H1 (cell line): ENCODE results near the gene KAT14. TPM values are rescaled to one million over a fixed set of nuclear protein-coding genes. Genes with fewer than 3 reads are reported as not detected.
A peak's percentile ranks its signal among the peaks of the same experiment; 100 is the strongest.

Source experiments
- CTCF ChIA-PET: fragments of 300-600 bp; sonication (Branson Sonifier 250); formaldehyde crosslinking; loops from one replicate; lab custom pipeline; 2021; ENCODE audit not compliant: partially characterized antibody; lab: Charles Lee
- POLR2A ChIA-PET: fragments of 300-600 bp; sonication (Branson Sonifier 250); formaldehyde crosslinking; loops from one replicate; lab custom pipeline; 2021; ENCODE audit warnings: inconsistent platforms; ENCODE audit not compliant: partially characterized antibody; lab: Charles Lee
- DNase-seq, 2 experiments: peaks; one replicate each; pipeline versions ENCODE4 v3.0.0 to v3.0.0-alpha.2; 2010 to 2022; ENCODE audit warnings: low spot score in 2 of 2, low read depth in 1 of 2, mixed read lengths in 1 of 2
- FAIRE-seq: peaks from 2 replicates; lab custom pipeline; 2011; peaks lifted over from hg19 to GRCh38; lab: Jason Lieb, UNC
- H2AFZ ChIP-seq: 2 replicates; pipeline ENCODE4 v1.8.1; 2012; ENCODE audit warnings: low read length, inconsistent platforms
- H2AK5ac ChIP-seq: 2 replicates; pipeline ENCODE4 v1.6.1; 2013; ENCODE audit warnings: low read depth, low read length
- H2BK120ac ChIP-seq: replicated peaks from 2 replicates; pipeline ENCODE3; 2013; ENCODE audit warnings: low read depth, low read length, inconsistent platforms
- H2BK12ac ChIP-seq: 2 replicates; pipeline ENCODE4 v1.6.1; 2013; ENCODE audit warnings: low read depth, low read length
- H2BK15ac ChIP-seq: 2 replicates; pipeline ENCODE4 v1.6.1; 2013; ENCODE audit warnings: low read length
- H2BK20ac ChIP-seq: 2 replicates; pipeline ENCODE4 v1.6.1; 2013; ENCODE audit warnings: low read length
- H2BK5ac ChIP-seq: 2 replicates; pipeline ENCODE4 v1.6.1; 2013; ENCODE audit warnings: low read depth, low read length
- H3K14ac ChIP-seq: 2 replicates; pipeline ENCODE4 v1.6.1; 2013; ENCODE audit warnings: inconsistent platforms; ENCODE audit not compliant: insufficient read length
- H3K18ac ChIP-seq: 2 replicates; pipeline ENCODE4 v1.6.1; 2013; ENCODE audit warnings: low read length; ENCODE audit errors: extremely low read depth
- H3K23ac ChIP-seq: 2 replicates; pipeline ENCODE4 v1.6.1; 2013; ENCODE audit warnings: inconsistent platforms; ENCODE audit not compliant: insufficient read length
- H3K23me2 ChIP-seq: 2 replicates; pipeline ENCODE4 v1.6.1; 2013; ENCODE audit warnings: low read depth, low read length
- H3K27ac ChIP-seq: 2 replicates; pipeline ENCODE4 v1.6.1; 2011; ENCODE audit warnings: low read depth, low read length, inconsistent platforms
- H3K27me3 ChIP-seq, 4 experiments: replicated peaks in 1 of 4; 1 replicate in 1 of 4; 2 replicates in 3 of 4; pipeline versions ENCODE4 v1.6.1 to v1.8.1; 2011 to 2013; ENCODE audit warnings: low read length in 3 of 4, mild to moderate bottlenecking in 3 of 4, inconsistent platforms in 2 of 4, mixed read lengths in 2 of 4, moderate library complexity in 1 of 4; ENCODE audit not compliant: control insufficient read depth in 3 of 4, insufficient read depth in 3 of 4; ENCODE audit errors: extremely low read depth in 1 of 4
- H3K36me3 ChIP-seq, 4 experiments: 2 replicates each; pipeline versions ENCODE4 v1.6.1 to v1.8.1; 2011 to 2013; ENCODE audit warnings: mild to moderate bottlenecking in 4 of 4, low read length in 3 of 4, moderate library complexity in 2 of 4, control low read depth in 1 of 4, inconsistent platforms in 1 of 4; ENCODE audit not compliant: insufficient read depth in 4 of 4, control insufficient read depth in 2 of 4
- H3K4ac ChIP-seq: replicated peaks from 2 replicates; pipeline ENCODE3; 2013; ENCODE audit warnings: low read length, low read depth, mixed read lengths, inconsistent platforms; ENCODE audit not compliant: insufficient read length
- H3K4me1 ChIP-seq, 4 experiments: replicated peaks in 1 of 4; 1 replicate in 1 of 4; 2 replicates in 3 of 4; pipeline versions ENCODE4 v1.6.1 to v1.8.1; 2011 to 2013; ENCODE audit warnings: low read length in 3 of 4, inconsistent platforms in 2 of 4, mixed read lengths in 1 of 4; ENCODE audit not compliant: insufficient read depth in 4 of 4, control insufficient read depth in 3 of 4
- H3K4me2 ChIP-seq, 2 experiments: 2 replicates each; pipeline versions ENCODE4 v1.6.1 to v1.8.1; 2011 to 2013; ENCODE audit warnings: low read depth in 2 of 2, low read length in 2 of 2, control low read depth in 1 of 2, inconsistent platforms in 1 of 2, mild to moderate bottlenecking in 1 of 2; ENCODE audit not compliant: insufficient read depth in 1 of 2
- H3K4me3 ChIP-seq, 4 experiments: fragments of 200-600, 300-600 bp in 1 of 4; sonication (generic), shearing (Covaris generic), sonication (Bioruptor Twin) in 1 of 4; 2 replicates each; pipeline versions ENCODE4 v1.5.1 to v1.8.1; 2011 to 2016; ENCODE audit warnings: low read length in 4 of 4, low read depth in 3 of 4, control low read depth in 2 of 4, inconsistent platforms in 2 of 4, mild to moderate bottlenecking in 2 of 4, mixed read lengths in 1 of 4, moderate library complexity in 1 of 4; ENCODE audit not compliant: insufficient read depth in 2 of 4; ENCODE audit errors: extremely low read depth in 1 of 4
- H3K56ac ChIP-seq: replicated peaks from 2 replicates; pipeline ENCODE3; 2013; ENCODE audit warnings: low read depth, mild to moderate bottlenecking, mixed read lengths, low read length, inconsistent platforms; ENCODE audit not compliant: insufficient read length
- H3K79me1 ChIP-seq: 2 replicates; pipeline ENCODE4 v1.6.1; 2013; ENCODE audit warnings: low read depth, low read length, control low read depth
- H3K79me2 ChIP-seq, 2 experiments: 2 replicates each; pipeline versions ENCODE4 v1.6.1 to v1.8.1; 2012 to 2013; ENCODE audit warnings: low read length in 2 of 2, mild to moderate bottlenecking in 2 of 2, inconsistent platforms in 1 of 2; ENCODE audit not compliant: insufficient read depth in 2 of 2, control insufficient read depth in 1 of 2
- H3K9ac ChIP-seq, 4 experiments: replicated peaks in 1 of 4; 1 replicate in 1 of 4; 2 replicates in 3 of 4; pipeline versions ENCODE4 v1.6.1 to v1.8.1; 2011 to 2013; ENCODE audit warnings: low read depth in 3 of 4, low read length in 3 of 4, control low read depth in 2 of 4, mild to moderate bottlenecking in 2 of 4, moderate library complexity in 2 of 4, inconsistent platforms in 1 of 4; ENCODE audit errors: extremely low read depth in 1 of 4
- H3K9me3 ChIP-seq, 2 experiments: 2 replicates each; pipeline versions ENCODE4 v1.6.1 to v1.8.1; 2012 to 2013; ENCODE audit warnings: mild to moderate bottlenecking in 2 of 2, moderate library complexity in 2 of 2, control low read depth in 1 of 2, inconsistent platforms in 1 of 2, low read depth in 1 of 2, low read length in 1 of 2, mixed read lengths in 1 of 2; ENCODE audit not compliant: insufficient read depth in 2 of 2
- H4K20me1 ChIP-seq, 2 experiments: replicated peaks in 1 of 2; 2 replicates each; pipeline versions ENCODE3 to v1.8.1; 2011 to 2013; ENCODE audit warnings: inconsistent platforms in 2 of 2, low read length in 2 of 2, mild to moderate bottlenecking in 1 of 2; ENCODE audit not compliant: insufficient read depth in 2 of 2, control insufficient read depth in 1 of 2
- H4K5ac ChIP-seq: 2 replicates; pipeline ENCODE4 v1.6.1; 2013; ENCODE audit warnings: low read length, low read depth, mixed read lengths, inconsistent platforms; ENCODE audit not compliant: insufficient read length
- H4K8ac ChIP-seq: 2 replicates; pipeline ENCODE4 v1.8.0; 2013; ENCODE audit warnings: mild to moderate bottlenecking, moderate library complexity, low read length, inconsistent platforms; ENCODE audit not compliant: insufficient read depth; ENCODE audit errors: extremely low read depth
- H4K91ac ChIP-seq: replicated peaks from 2 replicates; pipeline ENCODE3; 2013; ENCODE audit warnings: low read length, mixed read lengths, inconsistent platforms; ENCODE audit not compliant: insufficient read length
- ATF2 ChIP-seq: IDR thresholded peaks from 2 replicates; pipeline ENCODE4 v1.6.1; 2012; ENCODE audit warnings: low read length, inconsistent platforms
- CEBPB ChIP-seq: IDR thresholded peaks from 2 replicates; pipeline ENCODE4 v1.6.1; 2012; ENCODE audit warnings: low read depth, low read length
- CREB1 ChIP-seq: IDR thresholded peaks from 2 replicates; pipeline ENCODE4 v1.6.1; 2012; ENCODE audit warnings: inconsistent platforms
- JUN ChIP-seq: IDR thresholded peaks from 2 replicates; pipeline ENCODE4 v1.6.1; 2011; ENCODE audit warnings: low read depth, mild to moderate bottlenecking, improper control_type of control experiment, low read length
- JUND ChIP-seq: IDR thresholded peaks from 2 replicates; pipeline ENCODE4 v1.6.1; 2011; ENCODE audit warnings: mild to moderate bottlenecking, improper control_type of control experiment, low read length
- RAD21 ChIP-seq, 2 experiments: IDR thresholded peaks in 1 of 2; conservative IDR thresholded peaks in 1 of 2; 2 replicates each; pipeline ENCODE4 v1.6.1; 2011; ENCODE audit warnings: low read depth in 2 of 2, low read length in 2 of 2, improper control_type of control experiment in 1 of 2, inconsistent platforms in 1 of 2, mild to moderate bottlenecking in 1 of 2, moderate library complexity in 1 of 2
- SIX5 ChIP-seq: IDR thresholded peaks from 2 replicates; pipeline ENCODE4 v1.6.1; 2011; ENCODE audit warnings: mild to moderate bottlenecking, low read depth, low read length
- WGBS, 2 experiments: shearing (Covaris generic) in 1 of 2; methylation state at CpG; one replicate each; pipeline versions ENCODE4 v1.1.6 to v1.1.7; 2013 to 2015; ENCODE audit warnings: low lambda C conversion rate in 2 of 2, mixed read lengths in 2 of 2, inconsistent platforms in 1 of 2, low coverage in 1 of 2, missing lambda C conversion rate in 1 of 2; ENCODE audit not compliant: insufficient replicate concordance in 2 of 2, insufficient coverage in 1 of 2, insufficient read length in 1 of 2; ENCODE audit errors: extremely low coverage in 1 of 2, missing lambda C conversion rate in 1 of 2; 5-methylcytosine and 5-hydroxymethylcytosine counted together
- polyA plus RNA-seq, 7 experiments: library from polyadenylated mRNA; depleted of rRNA in 3 of 7; stranded (reverse) in 5 of 7; unstranded in 2 of 7; fragments of >200 nt in 5 of 7; fragments of 200-250 nt in 2 of 7; gene quantifications; 1 replicate in 5 of 7; 2 replicates in 1 of 7; 4 replicates in 1 of 7; pipeline versions ENCODE4 v1.2.1 to v1.2.3, GENCODE V29; 2011 to 2013; ENCODE audit warnings: missing spikeins in 2 of 7, mixed read lengths in 2 of 7
- total RNA-seq: library from RNA; stranded (reverse); fragmentation: NEBNext Ultra II Directional; extraction: Animal tissue kit (Norgen Biotek cat#: 25700); gene quantifications from 2 replicates; pipeline ENCODE4 v1.2.1, GENCODE V29; 2021
- TF ChIP-seq, protein P1 (sequence below), 3 experiments: IDR thresholded peaks; 1 replicate in 2 of 3; 2 replicates in 1 of 3; pipeline versions ENCODE4 v1.5.1 to v1.6.1; 2011; ENCODE audit warnings: low read length in 3 of 3, mild to moderate bottlenecking in 3 of 3, inconsistent platforms in 2 of 3, low read depth in 1 of 3, moderate library complexity in 1 of 3; ENCODE audit not compliant: insufficient read depth in 1 of 3; ENCODE audit errors: control extremely low read depth in 1 of 3

The KAT14 gene
- total and polyA plus RNA-seq, 2 of the 8 experiments (the other 6 are each of a cell fraction or from before 2014, with no cell fraction given): 17.3 to 29.3 TPM

DNA sequence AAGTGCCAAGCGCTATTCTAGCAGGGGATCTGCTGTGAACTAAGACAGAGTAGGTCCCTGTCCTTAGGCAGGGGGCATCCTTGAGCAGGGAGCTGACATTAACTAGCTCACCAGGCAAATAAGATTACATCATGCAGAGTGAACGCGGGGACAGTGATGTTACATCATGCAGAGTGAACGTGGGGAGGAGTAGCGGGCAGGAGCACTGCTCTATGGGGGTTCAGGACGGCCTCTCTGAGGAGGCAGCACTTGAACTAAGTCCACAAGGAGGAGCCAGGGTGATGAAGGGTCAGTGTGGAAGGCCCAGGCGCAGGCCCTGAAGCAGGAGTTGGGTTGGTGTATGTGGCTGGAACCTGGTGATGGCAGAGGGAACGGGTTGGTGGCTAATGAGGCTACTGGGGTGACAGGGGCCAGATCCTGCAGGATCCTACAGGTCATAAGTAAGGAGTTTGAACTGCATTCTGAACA lies 38.7 kb downstream of the KAT14 start:
- no peaks in the 10 kb centered on the region for H3K23me2 ChIP-seq
- H3K4ac ChIP-seq: no peak overlapping the region
- H3K27ac ChIP-seq: no peak overlapping the region
- H3K27me3 ChIP-seq: no peaks in the 10 kb centered on the region
- H3K36me3 ChIP-seq: peaks cover 0 to 9% (median 3%) of the 10 kb centered on the region in 4 experiments; a peak in 2 of 8 replicates
- DNase-seq: peak; percentile 50 to 51
- no peak overlapping the region for H2BK15ac ChIP-seq
- no peak overlapping the region for H3K56ac ChIP-seq
- H3K4me1 ChIP-seq: no peaks in the 10 kb centered on the region
- peak overlapping the region; percentile 32; the same call in 1 of the 2 replicates for H2BK12ac ChIP-seq
- H4K5ac ChIP-seq: no peak overlapping the region
- H3K79me1 ChIP-seq: no peaks in the 10 kb centered on the region
- POLR2A ChIA-PET: interaction anchor here (0.6 to 1.8 kb wide), 5 partner anchors 10 to 1329 kb away, joined by 3 to 6 read pairs (median 3); partner anchors contain the start of gene ZNF133
- H3K23ac ChIP-seq: no peak overlapping the region
- peaks cover 0 to 10% of the 10 kb centered on the region in 2 experiments; a peak in 1 of 4 replicates for H3K9me3 ChIP-seq
- H2AK5ac ChIP-seq: no peak overlapping the region
- peak overlapping the region; percentile 62 for H3K18ac ChIP-seq
- peaks cover 0 to 26% of the 10 kb centered on the region in 2 experiments; a peak in 2 of 4 replicates for H3K79me2 ChIP-seq
- H4K20me1 ChIP-seq: peaks cover 0 to 2% of the 10 kb centered on the region in 2 experiments
- no peak for FAIRE-seq
- no peak overlapping the region for H3K14ac ChIP-seq
- H4K91ac ChIP-seq: no peak overlapping the region
- CTCF ChIA-PET: interaction anchor here (0.6 to 1.6 kb wide), 7 partner anchors 9 to 298 kb away, joined by 3 to 6 read pairs (median 4); no protein-coding TSS in a partner anchor
- no peak overlapping the region for H3K4me2 ChIP-seq
- H2BK20ac ChIP-seq: no peak overlapping the region
- H3K4me3 ChIP-seq: no peak overlapping the region
- H3K9ac ChIP-seq: no peak overlapping the region
- peak overlapping the region; percentile 22; the same call in 1 of the 2 replicates for H4K8ac ChIP-seq
- 82% methylated on average over 7 of the region's 8 CpGs; no CpG with 5 or more reads in 1 of the 2 experiments for WGBS, 2 experiments
- no peak overlapping the region for H2BK120ac ChIP-seq
- H2AFZ ChIP-seq: no peak overlapping the region
- H2BK5ac ChIP-seq: peak overlapping the region; percentile 79
- TF ChIP-seq ATF2 (peak; percentile 87), SIX5 (no peak), JUND (peak; percentile 52; the same call in 1 of the 2 replicates), JUN (0 out of 2 replicates have a peak, but pooled peaks have one; percentile 13), CREB1 (0 out of 2 replicates have a peak, but pooled peaks have one; percentile 41), RAD21 (IDR thresholded peaks at IDR 0.05 in 1 of 2, conservative IDR thresholded peaks at IDR 0.05 in 1 of 2; ENCODE audit: low read depth in 2 of 2, low read length in 2 of 2) (peak; percentile 26 to 34; a peak in 3 of 4 replicates), CEBPB (peak; percentile 72)
- TF ChIP-seq, protein P1, sequence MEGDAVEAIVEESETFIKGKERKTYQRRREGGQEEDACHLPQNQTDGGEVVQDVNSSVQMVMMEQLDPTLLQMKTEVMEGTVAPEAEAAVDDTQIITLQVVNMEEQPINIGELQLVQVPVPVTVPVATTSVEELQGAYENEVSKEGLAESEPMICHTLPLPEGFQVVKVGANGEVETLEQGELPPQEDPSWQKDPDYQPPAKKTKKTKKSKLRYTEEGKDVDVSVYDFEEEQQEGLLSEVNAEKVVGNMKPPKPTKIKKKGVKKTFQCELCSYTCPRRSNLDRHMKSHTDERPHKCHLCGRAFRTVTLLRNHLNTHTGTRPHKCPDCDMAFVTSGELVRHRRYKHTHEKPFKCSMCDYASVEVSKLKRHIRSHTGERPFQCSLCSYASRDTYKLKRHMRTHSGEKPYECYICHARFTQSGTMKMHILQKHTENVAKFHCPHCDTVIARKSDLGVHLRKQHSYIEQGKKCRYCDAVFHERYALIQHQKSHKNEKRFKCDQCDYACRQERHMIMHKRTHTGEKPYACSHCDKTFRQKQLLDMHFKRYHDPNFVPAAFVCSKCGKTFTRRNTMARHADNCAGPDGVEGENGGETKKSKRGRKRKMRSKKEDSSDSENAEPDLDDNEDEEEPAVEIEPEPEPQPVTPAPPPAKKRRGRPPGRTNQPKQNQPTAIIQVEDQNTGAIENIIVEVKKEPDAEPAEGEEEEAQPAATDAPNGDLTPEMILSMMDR (IDR thresholded peaks at IDR 0.05; ENCODE audit: control extremely low read depth in 1 of 3, insufficient read depth in 1 of 3, low read depth in 1 of 3, low read length in 3 of 3): peak; percentile 7 to 51 (median 28)
